Gastroesophageal sphincter (tissue), 4 donors: ENCODE measurements around the gene PAFAH1B1. TPM values are rescaled to one million over a fixed set of nuclear protein-coding genes. Genes with fewer than 3 reads are reported as not detected.

Experiments used
- ATAC-seq: fragments of 150-250 bp; one replicate; pipeline ENCODE4 v1.9.1; 2016; ENCODE audit warnings: mild to moderate bottlenecking, moderate library complexity
- H3K27ac ChIP-seq, 4 donors: fragments of 200-600 bp; sonication (generic) in 3 of 4; 1 replicate in 3 of 4; 2 replicates in 1 of 4; pipeline ENCODE4 v1.5.1; 2016 to 2019
- H3K27me3 ChIP-seq: fragments of 200-600 bp; sonication (generic); one replicate; pipeline ENCODE4 v1.5.1; 2019
- H3K36me3 ChIP-seq, 2 donors: fragments of 200-600 bp; sonication (generic); one replicate each; pipeline ENCODE4 v1.5.1; 2019; ENCODE audit warnings: control low read depth in 1 of 2
- H3K4me1 ChIP-seq, 3 donors: fragments of 200-600 bp; sonication (generic); 1 replicate in 2 of 3; 2 replicates in 1 of 3; pipeline ENCODE4 v1.5.1; 2016 to 2019; ENCODE audit warnings: control low read depth in 2 of 3
- H3K4me3 ChIP-seq, 2 donors: fragments of 200-600 bp; sonication (generic); one replicate each; pipeline ENCODE4 v1.5.1; 2019; ENCODE audit warnings: mild to moderate bottlenecking in 1 of 2, moderate library complexity in 1 of 2
- H3K9me3 ChIP-seq, 3 donors: fragments of 200-600 bp; sonication (generic); one replicate each; pipeline ENCODE4 v1.5.1; 2017 to 2019; ENCODE audit warnings: control low read depth in 2 of 3
- EP300 ChIP-seq: sonication (generic); formaldehyde crosslinking; IDR thresholded peaks from one replicate; pipeline ENCODE4 v1.6.1; 2017; ENCODE audit warnings: antibody characterized with exemption, mild to moderate bottlenecking
- POLR2A ChIP-seq, 2 donors: fragments of 450-650 bp; IDR thresholded peaks; one replicate each; pipeline ENCODE4 v1.6.1; 2017; ENCODE audit warnings: antibody characterized with exemption in 2 of 2, mild to moderate bottlenecking in 2 of 2, moderate library complexity in 1 of 2
- POLR2AphosphoS5 ChIP-seq: sonication (generic); formaldehyde crosslinking; IDR thresholded peaks from one replicate; pipeline ENCODE4 v1.6.1; 2017; ENCODE audit warnings: antibody characterized with exemption
- WGBS, 2 donors: methylation state at CpG; one replicate each; pipeline ENCODE4 v1.1.5; 2018; ENCODE audit warnings: low coverage in 1 of 2; 5-methylcytosine and 5-hydroxymethylcytosine counted together
- total RNA-seq, 4 donors: library from RNA; depleted of rRNA; stranded (reverse); fragments of >200 nt; gene quantifications; one replicate each; pipeline ENCODE4 v1.1.0, GENCODE V29; 2016
- TF ChIP-seq, protein P1 (sequence below), 4 experiments: fragments of 200-600 bp in 2 of 4; fragments of 450-650 bp in 2 of 4; sonication (generic) in 1 of 4; IDR thresholded peaks; one replicate each; pipeline ENCODE4 v1.5.1; 2017 to 2019; ENCODE audit warnings: antibody characterized with exemption in 4 of 4, mild to moderate bottlenecking in 2 of 4, moderate library complexity in 2 of 4

PAFAH1B1 gene
- total RNA-seq, 4 donors from 2014 or later: 91.4 to 135 (median 115) TPM

- no peak for ATAC-seq
- Histone ChIP-seq H3K27me3 (no peaks in the 10 kb centered on the region), H3K9me3 (no peaks in the 10 kb centered on the region), H3K27ac (peak overlapping the region in 3 of 4 donors; percentile 71 to 77 (median 73)), H3K36me3 (peaks cover 0 to 58% of the 10 kb centered on the region in 2 donors), H3K4me1 (peaks cover 0 to 45% (median 33%) of the 10 kb centered on the region in 3 donors), H3K4me3 (no peak overlapping the region)
- TF ChIP-seq POLR2A (IDR thresholded peaks at IDR 0.05): no peak
- TF ChIP-seq, protein P1, sequence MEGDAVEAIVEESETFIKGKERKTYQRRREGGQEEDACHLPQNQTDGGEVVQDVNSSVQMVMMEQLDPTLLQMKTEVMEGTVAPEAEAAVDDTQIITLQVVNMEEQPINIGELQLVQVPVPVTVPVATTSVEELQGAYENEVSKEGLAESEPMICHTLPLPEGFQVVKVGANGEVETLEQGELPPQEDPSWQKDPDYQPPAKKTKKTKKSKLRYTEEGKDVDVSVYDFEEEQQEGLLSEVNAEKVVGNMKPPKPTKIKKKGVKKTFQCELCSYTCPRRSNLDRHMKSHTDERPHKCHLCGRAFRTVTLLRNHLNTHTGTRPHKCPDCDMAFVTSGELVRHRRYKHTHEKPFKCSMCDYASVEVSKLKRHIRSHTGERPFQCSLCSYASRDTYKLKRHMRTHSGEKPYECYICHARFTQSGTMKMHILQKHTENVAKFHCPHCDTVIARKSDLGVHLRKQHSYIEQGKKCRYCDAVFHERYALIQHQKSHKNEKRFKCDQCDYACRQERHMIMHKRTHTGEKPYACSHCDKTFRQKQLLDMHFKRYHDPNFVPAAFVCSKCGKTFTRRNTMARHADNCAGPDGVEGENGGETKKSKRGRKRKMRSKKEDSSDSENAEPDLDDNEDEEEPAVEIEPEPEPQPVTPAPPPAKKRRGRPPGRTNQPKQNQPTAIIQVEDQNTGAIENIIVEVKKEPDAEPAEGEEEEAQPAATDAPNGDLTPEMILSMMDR (IDR thresholded peaks at IDR 0.05): no peak
- TF ChIP-seq EP300: no peak
- no peak for TF ChIP-seq POLR2AphosphoS5
- WGBS, 2 donors: 100% methylated on average over 1 of the region's 55 CpGs; no CpG with 5 or more reads in 1 of the 2 donors
Observed at GRCh38 chr17:2690165-2691068, 97.0 kb downstream of the PAFAH1B1 start.

- ATAC-seq: no peak
- WGBS, 2 donors: 83 to 88% methylated on average over 1 to 13 of the region's 62 CpGs
- no peak overlapping the region for H3K4me3 ChIP-seq
- peaks cover 0 to 42% (median 33%) of the 10 kb centered on the region in 3 donors for H3K4me1 ChIP-seq
- H3K27me3 ChIP-seq: no peaks in the 10 kb centered on the region
- H3K36me3 ChIP-seq: peaks cover 0 to 66% of the 10 kb centered on the region in 2 donors
- no peak overlapping the region for H3K27ac ChIP-seq
- TF ChIP-seq, protein P1 (IDR thresholded peaks at IDR 0.05): no peak
- TF ChIP-seq POLR2AphosphoS5: no peak
- TF ChIP-seq EP300: no peak
- no peak for TF ChIP-seq POLR2A (IDR thresholded peaks at IDR 0.05)
- no peaks in the 10 kb centered on the region for H3K9me3 ChIP-seq
Observed at GRCh38 chr17:2691069-2691871, 97.8 kb downstream of the PAFAH1B1 start.

GRCh38 chr17:2691965-2692780 lies 98.7 kb downstream of the PAFAH1B1 start:
- H3K27ac ChIP-seq: no peak overlapping the region
- H3K36me3 ChIP-seq: peaks cover 0 to 75% of the 10 kb centered on the region in 2 donors
- TF ChIP-seq EP300: no peak
- TF ChIP-seq POLR2A (IDR thresholded peaks at IDR 0.05): no peak
- TF ChIP-seq, protein P1 (IDR thresholded peaks at IDR 0.05): no peak
- TF ChIP-seq POLR2AphosphoS5: no peak
- no peak for ATAC-seq
- WGBS, 2 donors: 70% methylated on average over 2 of the region's 71 CpGs; no CpG with 5 or more reads in 1 of the 2 donors
- no peaks in the 10 kb centered on the region for H3K27me3 ChIP-seq
- no peaks in the 10 kb centered on the region for H3K9me3 ChIP-seq
- peaks cover 0 to 33% (median 28%) of the 10 kb centered on the region in 3 donors for H3K4me1 ChIP-seq
- no peak overlapping the region for H3K4me3 ChIP-seq

- ATAC-seq: no peak
- Histone ChIP-seq H3K4me1 (peaks cover 0 to 28% (median 24%) of the 10 kb centered on the region in 3 donors), H3K27me3 (no peaks in the 10 kb centered on the region), H3K9me3 (no peaks in the 10 kb centered on the region), H3K36me3 (peaks cover 0 to 81% of the 10 kb centered on the region in 2 donors), H3K27ac (no peak overlapping the region), H3K4me3 (no peak overlapping the region)
- no peak for TF ChIP-seq EP300
- no peak for TF ChIP-seq POLR2AphosphoS5
- TF ChIP-seq, protein P1 (IDR thresholded peaks at IDR 0.05): no peak
- TF ChIP-seq POLR2A (IDR thresholded peaks at IDR 0.05): no peak
- WGBS, 2 donors: no CpG with 5 or more reads among the region's 14 CpGs
Observed at GRCh38 chr17:2692781-2693135, 99.3 kb downstream of the PAFAH1B1 start.
